SJSA1 (cell line): Measurements from ENCODE around the gene RALGPS1. TPM values are rescaled to one million over a fixed set of nuclear protein-coding genes. Genes with fewer than 3 reads are reported as not detected.

Experiments used
- total RNA-seq: library from RNA; depleted of rRNA; stranded (reverse); fragments of >200 nt; shearing (Covaris generic); gene quantifications from 2 replicates; pipeline ENCODE4 v1.2.3, GENCODE V29; 2014; rRNA removed

The RALGPS1 gene
- total RNA-seq, 1 experiment from 2014 or later, result 2.4 TPM

Other genes starting within 250 kb of the RALGPS1 start
- 6.5 and 6.8 TPM in 2 replicates for gene ZBTB43, start 109.7 kb upstream of the RALGPS1 start, total RNA-seq
- 3.7 and 5.9 TPM in 2 replicates for gene ZBTB34, start 54.1 kb upstream of the RALGPS1 start, total RNA-seq
- gene ANGPTL2, start 207.9 kb downstream of the RALGPS1 start, total RNA-seq, result 3.3 and 3.8 TPM in 2 replicates